Measurements from ENCODE around the gene NKX1-2.

NKX1-2 gene

GRCh38 chr10:124414076-124414475, 35.8 kb downstream of the NKX1-2 start:
- no peak for DNase-seq

GRCh38 chr10:124409696-124410095, 40.1 kb downstream of the NKX1-2 start:
- DNase-seq = no peak

- DNase-seq = no peak
Measured at GRCh38 chr10:124408357-124408756, 41.5 kb downstream of the NKX1-2 start.

- DNase-seq = no peak
Measured at GRCh38 chr10:124407456-124407855, 42.4 kb downstream of the NKX1-2 start.

GRCh38 chr10:124403548-124403947, 46.3 kb downstream of the NKX1-2 start:
- peak; percentile 21 to 68 for DNase-seq

GRCh38 chr10:124402273-124402672, 47.6 kb downstream of the NKX1-2 start:
- no peak for DNase-seq

- no peak for DNase-seq
Measured at GRCh38 chr10:124401633-124402032, 48.2 kb downstream of the NKX1-2 start.

Data from NCI-H446 (cell line).